ENCODE measurements around the gene TMEM201.

TMEM201 gene

GRCh38 chr1:9651565-9652378, 63.1 kb downstream of the TMEM201 start, which contains the start of gene PIK3CD:
PIK3CD (plus strand) TSS chr1:9651731; CDS start chr1:9710456, 58,725 bp downstream.
- H3K4me1 ChIP-seq (ENCODE audit: control insufficient read depth, low read depth, low read length) = no peaks in the 10 kb centered on the region
- peak within 1 kb of the TSS; percentile 34 for H3K9ac ChIP-seq (ENCODE audit: low read length)
- no peak within 1 kb of the TSS for H2BK5ac ChIP-seq (ENCODE audit: low read length)
- no CpG with 5 or more reads among the region's 94 CpGs for WGBS (ENCODE audit: extremely low coverage, insufficient coverage, low lambda C conversion rate)
- no peak within 1 kb of the TSS for H3K4me3 ChIP-seq (ENCODE audit: low read length)
- H3K79me1 ChIP-seq (ENCODE audit: low read length) = no peaks in the 10 kb centered on the region
- peak within 1 kb of the TSS; percentile 11 for H3K18ac ChIP-seq (ENCODE audit: low read length)
- no peaks in the 10 kb centered on the region for H3K79me2 ChIP-seq (ENCODE audit: control insufficient read depth, insufficient read depth, low read length)
- H3K36me3 ChIP-seq (ENCODE audit: control insufficient read depth, insufficient read depth, low read length) = no peaks in the 10 kb centered on the region
- H4K5ac ChIP-seq (ENCODE audit: low read length) = no peak within 1 kb of the TSS
- peak; percentile 61 for DNase-seq
- H2BK15ac ChIP-seq (replicated peaks; ENCODE audit: low read depth) = no peak within 1 kb of the TSS
- no peak within 1 kb of the TSS for H2AK5ac ChIP-seq (ENCODE audit: low read length)
- H3K56ac ChIP-seq (ENCODE audit: low read length) = peak within 1 kb of the TSS; percentile 60
- H3K27me3 ChIP-seq (ENCODE audit: insufficient read depth, low read length, poor library complexity) = peaks cover 19% of the 10 kb centered on the region
- no peak within 1 kb of the TSS for H4K8ac ChIP-seq (ENCODE audit: low read depth, low read length)
- no peak within 1 kb of the TSS for H3K23ac ChIP-seq (ENCODE audit: low read length)
- no peak within 1 kb of the TSS for H2BK120ac ChIP-seq (ENCODE audit: low read depth, low read length)
- peak within 1 kb of the TSS; percentile 81 for H3K4me2 ChIP-seq (ENCODE audit: low read length)
- H3K4ac ChIP-seq (ENCODE audit: low read depth, low read length) = no peak within 1 kb of the TSS
- H3K27ac ChIP-seq (ENCODE audit: low read depth, low read length) = no peak within 1 kb of the TSS

- Histone ChIP-seq H2BK5ac (ENCODE audit: low read length) (no peak overlapping the region), H2BK15ac (replicated peaks; ENCODE audit: low read depth) (no peak overlapping the region), H3K79me1 (ENCODE audit: low read length) (no peaks in the 10 kb centered on the region), H3K23ac (ENCODE audit: low read length) (no peak overlapping the region), H3K79me2 (ENCODE audit: control insufficient read depth, insufficient read depth, low read length) (no peaks in the 10 kb centered on the region), H3K27me3 (ENCODE audit: insufficient read depth, low read length, poor library complexity) (peaks cover 19% of the 10 kb centered on the region), H3K36me3 (ENCODE audit: control insufficient read depth, insufficient read depth, low read length) (no peaks in the 10 kb centered on the region), H4K8ac (ENCODE audit: low read depth, low read length) (no peak overlapping the region), H2AK5ac (ENCODE audit: low read length) (no peak overlapping the region), H3K4ac (ENCODE audit: low read depth, low read length) (no peak overlapping the region), H3K4me2 (ENCODE audit: low read length) (peak overlapping the region; percentile 81), H3K56ac (ENCODE audit: low read length) (peak overlapping the region; percentile 49), H3K27ac (ENCODE audit: low read depth, low read length) (no peak overlapping the region), H3K18ac (ENCODE audit: low read length) (no peak overlapping the region), H2BK120ac (ENCODE audit: low read depth, low read length) (no peak overlapping the region), H3K4me1 (ENCODE audit: control insufficient read depth, low read depth, low read length) (no peaks in the 10 kb centered on the region), H3K9ac (ENCODE audit: low read length) (peak overlapping the region; percentile 34), H3K4me3 (ENCODE audit: low read length) (no peak overlapping the region), H4K5ac (ENCODE audit: low read length) (no peak overlapping the region)
- peak; percentile 13 for DNase-seq
- no CpG with 5 or more reads among the region's 55 CpGs for WGBS (ENCODE audit: extremely low coverage, insufficient coverage, low lambda C conversion rate)
Measured at GRCh38 chr1:9652379-9653209, 63.9 kb downstream of the TMEM201 start.

- no peaks in the 10 kb centered on the region for H3K79me2 ChIP-seq (ENCODE audit: control insufficient read depth, insufficient read depth, low read length)
- peaks cover 19% of the 10 kb centered on the region for H3K27me3 ChIP-seq (ENCODE audit: insufficient read depth, low read length, poor library complexity)
- no peak overlapping the region for H3K4ac ChIP-seq (ENCODE audit: low read depth, low read length)
- H3K27ac ChIP-seq (ENCODE audit: low read depth, low read length) = no peak overlapping the region
- H3K9ac ChIP-seq (ENCODE audit: low read length) = no peak overlapping the region
- no peak overlapping the region for H2BK5ac ChIP-seq (ENCODE audit: low read length)
- no peak overlapping the region for H2BK120ac ChIP-seq (ENCODE audit: low read depth, low read length)
- no peak overlapping the region for H2BK15ac ChIP-seq (replicated peaks; ENCODE audit: low read depth)
- no CpG with 5 or more reads among the region's 11 CpGs for WGBS (ENCODE audit: extremely low coverage, insufficient coverage, low lambda C conversion rate)
- no peak overlapping the region for H3K18ac ChIP-seq (ENCODE audit: low read length)
- H3K56ac ChIP-seq (ENCODE audit: low read length) = no peak overlapping the region
- no peak overlapping the region for H4K5ac ChIP-seq (ENCODE audit: low read length)
- H4K8ac ChIP-seq (ENCODE audit: low read depth, low read length) = no peak overlapping the region
- no peaks in the 10 kb centered on the region for H3K36me3 ChIP-seq (ENCODE audit: control insufficient read depth, insufficient read depth, low read length)
- no peaks in the 10 kb centered on the region for H3K79me1 ChIP-seq (ENCODE audit: low read length)
- DNase-seq = no peak
- H3K4me2 ChIP-seq (ENCODE audit: low read length) = no peak overlapping the region
- H3K4me1 ChIP-seq (ENCODE audit: control insufficient read depth, low read depth, low read length) = no peaks in the 10 kb centered on the region
- H3K23ac ChIP-seq (ENCODE audit: low read length) = no peak overlapping the region
- no peak overlapping the region for H2AK5ac ChIP-seq (ENCODE audit: low read length)
- H3K4me3 ChIP-seq (ENCODE audit: low read length) = no peak overlapping the region
Measured at GRCh38 chr1:9653210-9653490, 64.4 kb downstream of the TMEM201 start.

GRCh38 chr1:9653491-9654050, 64.9 kb downstream of the TMEM201 start:
- no peaks in the 10 kb centered on the region for H3K4me1 ChIP-seq (ENCODE audit: control insufficient read depth, low read depth, low read length)
- H3K36me3 ChIP-seq (ENCODE audit: control insufficient read depth, insufficient read depth, low read length) = no peaks in the 10 kb centered on the region
- H3K4me3 ChIP-seq (ENCODE audit: low read length) = no peak overlapping the region
- no peak overlapping the region for H2BK120ac ChIP-seq (ENCODE audit: low read depth, low read length)
- H3K79me2 ChIP-seq (ENCODE audit: control insufficient read depth, insufficient read depth, low read length) = no peaks in the 10 kb centered on the region
- H3K4ac ChIP-seq (ENCODE audit: low read depth, low read length) = no peak overlapping the region
- DNase-seq = no peak
- H3K27me3 ChIP-seq (ENCODE audit: insufficient read depth, low read length, poor library complexity) = peaks cover 19% of the 10 kb centered on the region
- no peaks in the 10 kb centered on the region for H3K79me1 ChIP-seq (ENCODE audit: low read length)
- H2BK15ac ChIP-seq (replicated peaks; ENCODE audit: low read depth) = no peak overlapping the region
- no peak overlapping the region for H4K8ac ChIP-seq (ENCODE audit: low read depth, low read length)
- H3K4me2 ChIP-seq (ENCODE audit: low read length) = no peak overlapping the region
- no peak overlapping the region for H3K56ac ChIP-seq (ENCODE audit: low read length)
- no peak overlapping the region for H2AK5ac ChIP-seq (ENCODE audit: low read length)
- H3K27ac ChIP-seq (ENCODE audit: low read depth, low read length) = no peak overlapping the region
- no CpG with 5 or more reads among the region's 10 CpGs for WGBS (ENCODE audit: extremely low coverage, insufficient coverage, low lambda C conversion rate)
- no peak overlapping the region for H3K23ac ChIP-seq (ENCODE audit: low read length)
- no peak overlapping the region for H3K9ac ChIP-seq (ENCODE audit: low read length)
- no peak overlapping the region for H3K18ac ChIP-seq (ENCODE audit: low read length)
- no peak overlapping the region for H4K5ac ChIP-seq (ENCODE audit: low read length)
- no peak overlapping the region for H2BK5ac ChIP-seq (ENCODE audit: low read length)

GRCh38 chr1:9654051-9654833, 65.5 kb downstream of the TMEM201 start:
- Histone ChIP-seq H3K18ac (ENCODE audit: low read length) (no peak overlapping the region), H2AK5ac (ENCODE audit: low read length) (no peak overlapping the region), H4K8ac (ENCODE audit: low read depth, low read length) (no peak overlapping the region), H2BK5ac (ENCODE audit: low read length) (no peak overlapping the region), H3K27me3 (ENCODE audit: insufficient read depth, low read length, poor library complexity) (peaks cover 19% of the 10 kb centered on the region), H3K4ac (ENCODE audit: low read depth, low read length) (no peak overlapping the region), H4K5ac (ENCODE audit: low read length) (no peak overlapping the region), H3K4me2 (ENCODE audit: low read length) (no peak overlapping the region), H3K79me1 (ENCODE audit: low read length) (no peaks in the 10 kb centered on the region), H3K79me2 (ENCODE audit: control insufficient read depth, insufficient read depth, low read length) (no peaks in the 10 kb centered on the region), H3K27ac (ENCODE audit: low read depth, low read length) (no peak overlapping the region), H3K56ac (ENCODE audit: low read length) (no peak overlapping the region), H2BK15ac (replicated peaks; ENCODE audit: low read depth) (no peak overlapping the region), H3K4me3 (ENCODE audit: low read length) (no peak overlapping the region), H3K4me1 (ENCODE audit: control insufficient read depth, low read depth, low read length) (no peaks in the 10 kb centered on the region), H2BK120ac (ENCODE audit: low read depth, low read length) (no peak overlapping the region), H3K23ac (ENCODE audit: low read length) (no peak overlapping the region), H3K36me3 (ENCODE audit: control insufficient read depth, insufficient read depth, low read length) (no peaks in the 10 kb centered on the region), H3K9ac (ENCODE audit: low read length) (no peak overlapping the region)
- no CpG with 5 or more reads among the region's 25 CpGs for WGBS (ENCODE audit: extremely low coverage, insufficient coverage, low lambda C conversion rate)
- no peak for DNase-seq

Measured in mesendoderm (in vitro differentiated cells).